ENCODE data around the gene RAPGEF1. TPM values are rescaled to one million over a fixed set of nuclear protein-coding genes. Genes with fewer than 3 reads are reported as not detected.

RAPGEF1 gene
- total and polyA plus RNA-seq, 9 of the 15 experiments (the other 6 are each of a cell fraction or from before 2014, with no cell fraction given), result 0.06 to 44.1 (median 19.9) TPM

DNA sequence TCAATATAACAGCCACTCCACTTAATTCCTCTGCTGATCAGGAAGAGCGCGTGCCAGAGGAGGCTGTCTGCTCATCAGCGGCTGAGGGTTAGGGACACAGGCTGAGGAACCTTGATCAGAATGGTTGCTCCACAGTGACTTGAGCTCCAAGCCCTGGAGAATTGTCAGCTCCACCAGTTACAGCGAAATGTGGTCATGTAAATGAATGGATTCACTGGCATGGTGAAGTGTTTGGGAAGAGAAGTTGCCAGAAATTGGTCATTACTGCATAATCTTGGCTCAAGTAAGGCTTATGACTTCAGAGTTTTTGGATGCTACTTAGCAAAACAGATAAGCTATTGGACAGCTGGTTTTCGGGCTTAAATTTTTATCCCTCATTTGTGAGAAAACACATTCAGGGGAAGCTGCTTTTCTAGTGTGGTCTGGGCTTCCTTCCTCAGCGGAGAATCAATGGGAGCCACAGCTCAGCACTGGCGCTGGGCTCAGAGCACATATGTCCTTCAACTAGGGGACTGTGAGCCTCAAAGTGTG is 129.6 kb downstream of the RAPGEF1 start:
- Histone ChIP-seq H3K36me3 (ENCODE audit: control insufficient read depth, insufficient read depth, low read length) (peaks cover 9% of the 10 kb centered on the region; the same call in 1 of the 3 replicates), H3K4me3 (no peak overlapping the region), H3K79me2 (ENCODE audit: control insufficient read depth, insufficient read depth, low read length) (no peaks in the 10 kb centered on the region), H3K27ac (ENCODE audit: extremely low read depth, low read depth, low read length) (no peak overlapping the region), H3K27me3 (ENCODE audit: control insufficient read depth in 2 of 2, insufficient read depth in 2 of 2, low read length in 2 of 2) (no peaks in the 10 kb centered on the region), H2AFZ (ENCODE audit: low read depth, low read length) (no peak overlapping the region), H3K4me1 (replicated peaks in 1 of 2; ENCODE audit: control insufficient read depth in 2 of 2, insufficient read depth in 2 of 2, low read length in 2 of 2) (peaks cover 3 to 4% of the 10 kb centered on the region in 2 experiments; a peak in 2 of 5 replicates), H3K9me1 (ENCODE audit: control insufficient read depth, insufficient read depth, low read length) (no peaks in the 10 kb centered on the region), H4K20me1 (replicated peaks; ENCODE audit: control insufficient read depth, insufficient read depth, low read length) (0 out of 2 replicates have a peak, but pooled peaks cover 2% of the 10 kb centered on the region), H3K9ac (ENCODE audit: insufficient read depth in 1 of 2, low read depth in 2 of 2, low read length in 2 of 2) (no peak overlapping the region), H3K4me2 (ENCODE audit: insufficient read depth, low read length) (no peak overlapping the region), H3K9me3 (replicated peaks; ENCODE audit: control insufficient read depth, insufficient read depth, low read depth, low read length) (no peaks in the 10 kb centered on the region)
- POLR2A ChIA-PET, result interaction anchor here (0.6 kb wide), 1 partner anchor 560 kb away, joined by 3 read pairs; no protein-coding TSS in a partner anchor
- in situ Hi-C loops (cut with MboI) (no loop called here), intact Hi-C loops (cut with micrococcal nuclease) (no loop called here)
- FAIRE-seq (no peak), DNase-seq (ENCODE audit: extremely low read depth in 1 of 4, low spot score in 3 of 4) (no peak), ATAC-seq (no peak)
- BruUV-seq (replicated peaks), result no TSS peak
- CTCF ChIA-PET (ENCODE audit: low intra/inter-chr PET ratio), result no interaction called here
- TF ChIP-seq ZKSCAN1 (IDR thresholded peaks at IDR 0.05; ENCODE audit: low read depth, low read length), result no peak
- 84% methylated on average over 7 of the region's 7 CpGs for WGBS (ENCODE audit: insufficient coverage, low coverage, missing lambda C conversion rate)

DNA sequence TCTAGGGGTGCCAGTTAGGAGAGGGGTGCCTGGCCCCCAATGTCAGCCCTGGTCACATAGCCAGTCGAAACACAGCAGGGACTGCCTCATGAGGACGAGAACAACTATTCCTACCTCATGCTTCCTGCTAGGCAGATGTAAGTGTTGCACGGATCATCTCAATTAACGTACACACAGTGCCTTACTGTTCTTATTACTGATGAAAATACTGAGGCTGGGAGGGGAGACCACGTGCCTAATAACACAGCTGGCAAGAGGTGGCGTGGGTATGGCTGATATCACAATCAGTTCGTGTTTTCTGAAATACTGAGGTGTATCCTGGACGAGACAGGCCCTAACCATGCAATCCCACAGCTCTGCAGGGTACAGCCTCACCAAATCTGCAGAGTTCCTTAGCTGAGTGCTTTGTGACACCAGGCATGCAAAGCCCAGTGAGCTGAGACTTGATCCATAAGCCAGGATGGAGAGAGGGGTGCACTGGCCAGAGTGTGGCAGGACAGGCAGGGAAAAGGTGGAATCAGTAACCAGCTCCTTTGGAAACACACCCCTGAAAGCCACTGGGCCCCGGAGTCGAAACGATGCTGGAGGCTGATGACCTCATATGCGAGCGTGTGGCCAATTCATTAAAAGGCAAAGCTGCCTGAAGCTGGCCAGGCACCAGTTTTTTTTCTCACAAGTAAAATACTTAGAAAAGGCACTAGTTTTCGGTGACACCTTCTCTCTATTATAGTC is 130.6 kb downstream of the RAPGEF1 start:
- no peak overlapping the region for H3K4me2 ChIP-seq (ENCODE audit: insufficient read depth, low read length)
- ATAC-seq (no peak), DNase-seq (ENCODE audit: extremely low read depth in 1 of 4, low spot score in 3 of 4) (no peak), FAIRE-seq (no peak)
- peaks cover 3 to 4% of the 10 kb centered on the region in 2 experiments; a peak in 2 of 5 replicates for H3K4me1 ChIP-seq (replicated peaks in 1 of 2; ENCODE audit: control insufficient read depth in 2 of 2, insufficient read depth in 2 of 2, low read length in 2 of 2)
- H3K9ac ChIP-seq (ENCODE audit: insufficient read depth in 1 of 2, low read depth in 2 of 2, low read length in 2 of 2), result 0 out of 4 replicates have a peak overlapping the region, but pooled peaks of 1 of the 2 experiments have one; percentile 10
- BruUV-seq (replicated peaks), result no TSS peak
- in situ Hi-C loops (cut with MboI), result no loop called here
- 0 out of 2 replicates have a peak, but pooled peaks cover 2% of the 10 kb centered on the region for H4K20me1 ChIP-seq (replicated peaks; ENCODE audit: control insufficient read depth, insufficient read depth, low read length)
- H3K9me1 ChIP-seq (ENCODE audit: control insufficient read depth, insufficient read depth, low read length), result no peaks in the 10 kb centered on the region
- H2AFZ ChIP-seq (ENCODE audit: low read depth, low read length), result no peak overlapping the region
- H3K27ac ChIP-seq (ENCODE audit: extremely low read depth, low read depth, low read length), result no peak overlapping the region
- H3K9me3 ChIP-seq (replicated peaks; ENCODE audit: control insufficient read depth, insufficient read depth, low read depth, low read length), result no peaks in the 10 kb centered on the region
- no peak overlapping the region for H3K4me3 ChIP-seq
- no peaks in the 10 kb centered on the region for H3K79me2 ChIP-seq (ENCODE audit: control insufficient read depth, insufficient read depth, low read length)
- H3K36me3 ChIP-seq (ENCODE audit: control insufficient read depth, insufficient read depth, low read length), result peaks cover 12% of the 10 kb centered on the region; the same call in 2 of the 3 replicates
- whole genome bisulfite sequencing (ENCODE audit: insufficient coverage, low coverage, missing lambda C conversion rate), result 79% methylated on average over 14 of the region's 14 CpGs
- intact Hi-C loops (cut with micrococcal nuclease), result no loop called here
- POLR2A ChIA-PET, result interaction anchor here (0.6 kb wide), 1 partner anchor 561 kb away, joined by 3 read pairs; no protein-coding TSS in a partner anchor
- H3K27me3 ChIP-seq (ENCODE audit: control insufficient read depth in 2 of 2, insufficient read depth in 2 of 2, low read length in 2 of 2), result no peaks in the 10 kb centered on the region
- CTCF ChIA-PET (ENCODE audit: low intra/inter-chr PET ratio), result no interaction called here
- TF ChIP-seq, protein P1, sequence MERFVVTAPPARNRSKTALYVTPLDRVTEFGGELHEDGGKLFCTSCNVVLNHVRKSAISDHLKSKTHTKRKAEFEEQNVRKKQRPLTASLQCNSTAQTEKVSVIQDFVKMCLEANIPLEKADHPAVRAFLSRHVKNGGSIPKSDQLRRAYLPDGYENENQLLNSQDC (CRISPR knock-in tag; IDR thresholded peaks at IDR 0.05), result no peak
- TF ChIP-seq THRAP3 (IDR thresholded peaks at IDR 0.05; ENCODE audit: borderline replicate concordance), result no peak
- TF ChIP-seq MEF2A (IDR thresholded peaks at IDR 0.05; ENCODE audit: control insufficient read depth, low read depth, low read length), result no peak
